SKM-1 treated with dmso at 0.1 percent for 144 hours (cell line): ENCODE data around the gene TSPY9.
"Not testable (repeated sequence)": the region's sequence is repeated elsewhere in the genome, so short reads cannot be mapped to it uniquely, and the experiment has no call there.

Experiments
- DNase-seq: peaks from one replicate; lab custom pipeline; 2025; ENCODE audit not compliant: unreplicated experiment; lab: John Stamatoyannopoulos, UW

Gene TSPY9, protein sequence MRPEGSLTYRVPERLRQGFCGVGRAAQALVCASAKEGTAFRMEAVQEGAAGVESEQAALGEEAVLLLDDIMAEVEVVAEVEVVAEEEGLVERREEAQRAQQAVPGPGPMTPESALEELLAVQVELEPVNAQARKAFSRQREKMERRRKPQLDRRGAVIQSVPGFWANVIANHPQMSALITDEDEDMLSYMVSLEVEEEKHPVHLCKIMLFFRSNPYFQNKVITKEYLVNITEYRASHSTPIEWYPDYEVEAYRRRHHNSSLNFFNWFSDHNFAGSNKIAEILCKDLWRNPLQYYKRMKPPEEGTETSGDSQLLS

DNA sequence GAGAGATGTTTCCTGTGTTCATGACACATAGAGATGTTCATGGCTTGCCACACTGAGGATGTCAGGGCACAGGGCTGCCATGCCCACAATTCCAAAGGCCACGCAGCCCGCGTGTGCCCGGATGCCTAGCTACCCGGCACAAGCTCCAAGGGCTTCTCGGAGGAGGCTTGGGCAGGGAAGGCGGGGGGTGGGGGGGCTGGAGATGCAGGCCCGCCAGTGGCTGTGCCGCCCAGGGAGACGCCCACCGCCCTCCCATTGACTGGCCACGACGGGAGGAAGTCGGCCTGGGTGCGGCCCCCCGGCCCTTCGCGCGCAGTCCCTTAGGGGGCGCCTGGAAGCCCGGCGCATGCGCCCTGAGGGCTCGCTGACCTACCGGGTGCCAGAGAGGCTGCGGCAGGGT lies at the start of gene TSPY9:
TSS of gene TSPY9 (plus strand) at position 301 of the 400 bp plus-strand sequence. CDS start at position 347, 46 bp downstream.
- DNase-seq, result not testable (repeated sequence)

DNA sequence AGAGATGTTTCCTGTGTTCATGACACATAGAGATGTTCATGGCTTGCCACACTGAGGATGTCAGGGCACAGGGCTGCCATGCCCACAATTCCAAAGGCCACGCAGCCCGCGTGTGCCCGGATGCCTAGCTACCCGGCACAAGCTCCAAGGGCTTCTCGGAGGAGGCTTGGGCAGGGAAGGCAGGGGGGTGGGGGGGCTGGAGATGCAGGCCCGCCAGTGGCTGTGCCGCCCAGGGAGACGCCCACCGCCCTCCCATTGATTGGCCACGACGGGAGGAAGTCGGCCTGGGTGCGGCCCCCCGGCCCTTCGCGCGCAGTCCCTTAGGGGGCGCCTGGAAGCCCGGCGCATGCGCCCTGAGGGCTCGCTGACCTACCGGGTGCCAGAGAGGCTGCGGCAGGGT lies 20.4 kb upstream of the TSPY9 start, which contains the start of gene TSPY1:
TSS of gene TSPY1 (plus strand) at position 301 of the 400 bp plus-strand sequence. CDS start at position 347, 46 bp downstream.
- not testable (repeated sequence) for DNase-seq

DNA sequence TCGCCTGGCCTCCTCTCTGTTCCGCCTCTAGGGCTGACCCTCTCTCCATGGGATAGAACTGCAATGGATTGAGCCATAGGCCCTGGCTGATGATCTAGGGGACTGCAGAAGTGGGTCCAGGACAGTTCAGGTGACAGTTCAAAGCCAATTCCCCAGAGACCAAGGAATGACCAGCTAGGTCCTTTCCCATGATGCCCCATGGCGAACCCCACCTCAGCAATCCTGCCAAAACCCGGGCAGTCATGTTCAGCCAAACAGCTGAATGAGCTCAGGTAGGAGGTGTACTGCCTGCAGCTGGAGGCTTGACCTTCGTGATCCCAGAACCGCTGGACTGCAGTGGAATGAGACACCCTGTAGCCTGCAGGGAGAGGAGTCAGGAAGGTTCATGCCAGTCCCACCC lies 17.3 kb downstream of the TSPY9 start:
- DNase-seq, result not testable (repeated sequence)

DNA sequence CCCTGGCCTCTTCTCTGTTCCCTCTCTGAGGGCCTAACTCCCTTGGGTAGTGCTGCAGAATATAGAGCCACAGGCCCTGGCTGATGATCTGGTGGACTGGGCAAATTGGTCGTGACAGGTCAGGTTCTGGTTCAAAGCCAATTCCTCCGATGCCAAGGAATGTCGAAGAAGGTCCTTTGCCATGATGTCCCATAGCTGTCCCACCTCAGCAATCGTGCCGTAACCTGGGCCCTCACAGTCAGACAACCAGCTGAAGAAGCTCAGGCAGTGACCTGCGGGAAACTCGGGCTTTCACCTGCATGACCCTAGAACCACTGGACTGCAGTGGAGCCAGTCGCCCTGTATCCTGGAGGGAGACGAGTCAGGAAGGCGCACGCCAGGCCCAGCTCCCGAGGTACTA lies 29.2 kb downstream of the TSPY9 start:
- not testable (repeated sequence) for DNase-seq

DNA sequence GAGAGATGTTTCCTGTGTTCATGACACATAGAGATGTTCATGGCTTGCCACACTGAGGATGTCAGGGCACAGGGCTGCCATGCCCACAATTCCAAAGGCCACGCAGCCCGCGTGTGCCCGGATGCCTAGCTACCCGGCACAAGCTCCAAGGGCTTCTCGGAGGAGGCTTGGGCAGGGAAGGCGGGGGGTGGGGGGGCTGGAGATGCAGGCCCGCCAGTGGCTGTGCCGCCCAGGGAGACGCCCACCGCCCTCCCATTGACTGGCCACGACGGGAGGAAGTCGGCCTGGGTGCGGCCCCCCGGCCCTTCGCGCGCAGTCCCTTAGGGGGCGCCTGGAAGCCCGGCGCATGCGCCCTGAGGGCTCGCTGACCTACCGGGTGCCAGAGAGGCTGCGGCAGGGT lies 40.5 kb downstream of the TSPY9 start, which contains the start of gene TSPY10:
TSS of gene TSPY10 (plus strand) at position 301 of the 400 bp plus-strand sequence. CDS start at position 347, 46 bp downstream.
- not testable (repeated sequence) for DNase-seq
